ENCODE data around the gene FARP1. TPM values are rescaled to one million over a fixed set of nuclear protein-coding genes. Genes with fewer than 3 reads are reported as not detected.

The FARP1 gene
- total and polyA plus RNA-seq, 4 experiments from 2014 or later: 0.26 to 1.5 (median 0.42) TPM; not detected in 1

DNA sequence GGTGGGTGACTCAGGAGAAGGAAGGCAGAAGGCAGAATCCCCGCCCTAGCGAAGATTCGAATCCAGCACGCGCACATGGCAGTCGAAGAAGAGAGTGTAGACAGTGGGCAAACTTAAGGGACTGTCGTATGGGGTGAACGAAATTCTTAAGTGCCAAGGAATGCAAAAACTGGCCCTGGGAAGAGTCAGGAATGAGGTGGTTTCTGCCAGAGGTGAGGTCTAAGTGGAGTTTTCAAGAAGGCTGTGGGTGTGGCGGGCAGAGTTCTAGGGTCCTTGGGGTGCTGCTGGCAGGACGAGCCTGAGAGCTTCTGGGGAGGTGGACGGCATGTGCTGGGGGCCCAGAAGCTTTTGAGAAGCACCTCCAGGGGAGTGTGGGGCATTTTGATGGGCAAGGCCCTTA lies 98.1 kb downstream of the FARP1 start:
- Histone ChIP-seq H3K36me3 (ENCODE audit: insufficient read depth, low read length) (no peaks in the 10 kb centered on the region), H3K4me1 (ENCODE audit: insufficient read depth, low read length) (no peaks in the 10 kb centered on the region), H3K9me3 (ENCODE audit: control insufficient read depth in 1 of 2, low read length in 2 of 2) (no peaks in the 10 kb centered on the region), H3K27ac (ENCODE audit: low read depth, low read length) (no peak overlapping the region), H3K4me3 (ENCODE audit: low read length in 2 of 2) (no peak overlapping the region), H3K27me3 (ENCODE audit: insufficient read depth, low read length) (no peaks in the 10 kb centered on the region)
- CTCF ChIA-PET (ENCODE audit: partially characterized antibody): no interaction called here
- peaks cover 4 to 10% of the 10 kb centered on the region in 2 donors for H3K27me3 Mint-ChIP-seq
- no peak overlapping the region for H3K27ac Mint-ChIP-seq
- H3K4me1 Mint-ChIP-seq: no peaks in the 10 kb centered on the region
- POLR2A ChIA-PET (ENCODE audit: partially characterized antibody): no interaction called here
- intact Hi-C loops (cut with micrococcal nuclease): no loop called here
- no peak overlapping the region for H3K4me3 Mint-ChIP-seq
- H3K9me3 Mint-ChIP-seq: peaks cover 0 to 3% (median 0%) of the 10 kb centered on the region in 8 donors
- H3K36me3 Mint-ChIP-seq: no peaks in the 10 kb centered on the region
- no peak for DNase-seq

DNA sequence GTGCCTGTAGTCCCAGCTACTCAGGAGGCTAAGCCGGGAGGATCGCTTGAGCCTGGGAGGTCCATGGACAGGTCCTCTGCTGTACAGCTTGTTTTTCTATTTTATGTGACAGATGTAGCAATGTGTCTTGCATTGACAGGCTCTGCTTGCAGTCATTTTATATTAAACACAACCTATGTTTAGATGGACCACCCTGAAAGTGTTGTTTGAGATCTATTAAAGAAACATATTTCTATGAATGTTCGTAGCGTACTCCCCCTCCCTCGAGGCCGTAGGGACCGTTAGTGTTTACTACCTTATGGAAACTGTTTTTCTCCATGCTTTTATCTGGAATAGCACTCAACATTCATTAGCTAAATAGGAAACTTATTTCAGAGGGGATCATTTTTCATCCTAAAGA lies 99.1 kb downstream of the FARP1 start:
- no peaks in the 10 kb centered on the region for H3K27me3 ChIP-seq (ENCODE audit: insufficient read depth, low read length)
- Mint-ChIP-seq H3K27ac (no peak overlapping the region), H3K4me3 (no peak overlapping the region), H3K27me3 (peaks cover 4 to 10% of the 10 kb centered on the region in 2 donors), H3K36me3 (no peaks in the 10 kb centered on the region), H3K9me3 (peaks cover 0 to 3% (median 0%) of the 10 kb centered on the region in 8 donors), H3K4me1 (no peaks in the 10 kb centered on the region)
- no peaks in the 10 kb centered on the region for H3K9me3 ChIP-seq (ENCODE audit: control insufficient read depth in 1 of 2, low read length in 2 of 2)
- no peaks in the 10 kb centered on the region for H3K36me3 ChIP-seq (ENCODE audit: insufficient read depth, low read length)
- ChIA-PET POLR2A (ENCODE audit: partially characterized antibody) (no interaction called here), CTCF (ENCODE audit: partially characterized antibody) (no interaction called here)
- no peaks in the 10 kb centered on the region for H3K4me1 ChIP-seq (ENCODE audit: insufficient read depth, low read length)
- intact Hi-C loops (cut with micrococcal nuclease): no loop called here
- H3K4me3 ChIP-seq (ENCODE audit: low read length in 2 of 2): no peak overlapping the region
- H3K27ac ChIP-seq (ENCODE audit: low read depth, low read length): no peak overlapping the region
- DNase-seq: no peak

DNA sequence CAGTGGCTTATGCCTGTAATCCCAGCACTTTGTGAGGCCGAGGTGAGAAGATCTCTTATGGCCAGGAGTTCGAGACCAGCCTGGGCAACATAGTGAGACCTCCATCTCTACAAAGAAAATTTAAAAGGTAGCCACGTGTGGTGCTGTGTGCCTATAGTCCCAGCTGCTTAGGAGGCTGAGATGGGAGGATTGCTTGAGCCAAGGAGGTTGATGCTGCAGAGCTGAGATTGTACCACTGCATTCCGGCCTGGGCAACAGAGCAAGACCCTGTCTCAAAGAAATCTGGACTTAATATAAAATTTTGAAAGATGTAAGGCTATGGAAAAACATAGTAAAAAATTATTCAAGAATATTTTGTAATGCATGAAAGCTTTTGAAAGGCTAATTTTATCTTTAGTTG lies 99.5 kb downstream of the FARP1 start:
- Histone ChIP-seq H3K4me3 (ENCODE audit: low read length in 2 of 2) (no peak overlapping the region), H3K4me1 (ENCODE audit: insufficient read depth, low read length) (no peaks in the 10 kb centered on the region), H3K9me3 (ENCODE audit: control insufficient read depth in 1 of 2, low read length in 2 of 2) (no peaks in the 10 kb centered on the region), H3K27me3 (ENCODE audit: insufficient read depth, low read length) (no peaks in the 10 kb centered on the region), H3K27ac (ENCODE audit: low read depth, low read length) (no peak overlapping the region), H3K36me3 (ENCODE audit: insufficient read depth, low read length) (no peaks in the 10 kb centered on the region)
- intact Hi-C loops (cut with micrococcal nuclease): no loop called here
- Mint-ChIP-seq H3K4me1 (no peaks in the 10 kb centered on the region), H3K27me3 (peaks cover 6 to 13% of the 10 kb centered on the region in 2 donors), H3K27ac (no peak overlapping the region), H3K36me3 (no peaks in the 10 kb centered on the region), H3K4me3 (no peak overlapping the region), H3K9me3 (peaks cover 0 to 3% (median 0%) of the 10 kb centered on the region in 8 donors)
- no peak for DNase-seq
- CTCF ChIA-PET (ENCODE audit: partially characterized antibody): no interaction called here
- POLR2A ChIA-PET (ENCODE audit: partially characterized antibody): no interaction called here

DNA sequence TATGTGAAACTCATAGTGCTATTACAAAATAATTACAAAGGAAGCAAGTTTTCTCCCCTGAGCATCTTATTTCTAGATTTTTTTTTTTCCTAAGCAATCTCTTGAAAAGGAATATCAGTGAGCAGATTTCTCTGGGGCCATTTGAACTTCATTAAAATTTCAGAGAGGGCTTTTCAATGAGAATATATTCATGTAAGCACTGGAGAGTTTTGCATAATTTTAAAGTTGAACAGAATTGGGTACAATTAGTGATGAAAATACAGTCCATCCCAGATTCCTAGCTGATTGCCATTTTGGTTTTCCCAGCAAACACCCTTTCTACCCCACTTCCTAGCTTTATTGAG lies 101.0 kb downstream of the FARP1 start:
- peaks cover 0 to 3% (median 0%) of the 10 kb centered on the region in 8 donors for H3K9me3 Mint-ChIP-seq
- intact Hi-C loops (cut with micrococcal nuclease): no loop called here
- Histone ChIP-seq H3K9me3 (ENCODE audit: control insufficient read depth in 1 of 2, low read length in 2 of 2) (no peaks in the 10 kb centered on the region), H3K27ac (ENCODE audit: low read depth, low read length) (no peak overlapping the region), H3K4me1 (ENCODE audit: insufficient read depth, low read length) (no peaks in the 10 kb centered on the region), H3K36me3 (ENCODE audit: insufficient read depth, low read length) (no peaks in the 10 kb centered on the region), H3K27me3 (ENCODE audit: insufficient read depth, low read length) (no peaks in the 10 kb centered on the region), H3K4me3 (ENCODE audit: low read length in 2 of 2) (no peak overlapping the region)
- H3K4me1 Mint-ChIP-seq: no peaks in the 10 kb centered on the region
- POLR2A ChIA-PET (ENCODE audit: partially characterized antibody): no interaction called here
- CTCF ChIA-PET (ENCODE audit: partially characterized antibody): no interaction called here
- no peak overlapping the region for H3K4me3 Mint-ChIP-seq
- no peak overlapping the region for H3K27ac Mint-ChIP-seq
- no peaks in the 10 kb centered on the region for H3K36me3 Mint-ChIP-seq
- no peak for DNase-seq
- H3K27me3 Mint-ChIP-seq: peaks cover 6 to 15% of the 10 kb centered on the region in 2 donors

DNA sequence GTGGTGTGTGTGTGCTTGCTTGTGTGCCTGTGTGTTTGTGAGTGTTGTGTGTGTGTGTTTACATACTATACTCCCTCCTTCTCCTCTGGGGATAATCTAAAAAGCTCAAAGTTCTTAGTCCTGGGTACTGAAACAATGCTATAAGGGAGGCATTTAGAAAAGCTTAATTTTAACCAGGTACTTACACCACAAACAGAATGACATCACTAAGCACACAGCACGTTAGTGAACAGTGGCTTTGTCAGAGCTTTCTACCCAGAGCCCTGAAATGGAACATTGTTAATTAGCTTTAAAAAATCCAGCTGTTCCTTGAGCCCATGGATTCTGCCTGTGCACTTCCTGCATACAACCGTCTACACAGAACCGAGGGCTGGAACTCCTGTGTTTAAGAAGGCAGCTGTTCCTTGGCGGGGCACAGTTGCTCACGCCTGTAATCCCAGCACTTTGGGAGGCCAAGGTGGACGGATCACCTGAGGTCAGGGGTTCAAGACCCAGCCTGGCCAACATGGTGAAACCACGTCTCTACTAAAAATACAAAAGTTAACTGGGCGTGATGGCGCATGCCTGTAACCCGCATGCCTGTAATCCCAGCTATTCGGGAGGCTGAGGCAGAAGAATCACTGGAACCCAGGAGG lies 103.8 kb downstream of the FARP1 start:
- H3K36me3 Mint-ChIP-seq: no peaks in the 10 kb centered on the region
- no peak overlapping the region for H3K4me3 Mint-ChIP-seq
- H3K4me1 ChIP-seq (ENCODE audit: insufficient read depth, low read length): no peaks in the 10 kb centered on the region
- CTCF ChIA-PET (ENCODE audit: partially characterized antibody): no interaction called here
- peaks cover 0 to 3% (median 0%) of the 10 kb centered on the region in 8 donors for H3K9me3 Mint-ChIP-seq
- no peak overlapping the region for H3K27ac ChIP-seq (ENCODE audit: low read depth, low read length)
- intact Hi-C loops (cut with micrococcal nuclease): no loop called here
- DNase-seq: no peak
- no peaks in the 10 kb centered on the region for H3K36me3 ChIP-seq (ENCODE audit: insufficient read depth, low read length)
- no peak overlapping the region for H3K27ac Mint-ChIP-seq
- peaks cover 3 to 12% of the 10 kb centered on the region in 2 donors for H3K27me3 Mint-ChIP-seq
- POLR2A ChIA-PET (ENCODE audit: partially characterized antibody): no interaction called here
- no peaks in the 10 kb centered on the region for H3K9me3 ChIP-seq (ENCODE audit: control insufficient read depth in 1 of 2, low read length in 2 of 2)
- H3K27me3 ChIP-seq (ENCODE audit: insufficient read depth, low read length): no peaks in the 10 kb centered on the region
- no peak overlapping the region for H3K4me3 ChIP-seq (ENCODE audit: low read length in 2 of 2)
- no peaks in the 10 kb centered on the region for H3K4me1 Mint-ChIP-seq

DNA sequence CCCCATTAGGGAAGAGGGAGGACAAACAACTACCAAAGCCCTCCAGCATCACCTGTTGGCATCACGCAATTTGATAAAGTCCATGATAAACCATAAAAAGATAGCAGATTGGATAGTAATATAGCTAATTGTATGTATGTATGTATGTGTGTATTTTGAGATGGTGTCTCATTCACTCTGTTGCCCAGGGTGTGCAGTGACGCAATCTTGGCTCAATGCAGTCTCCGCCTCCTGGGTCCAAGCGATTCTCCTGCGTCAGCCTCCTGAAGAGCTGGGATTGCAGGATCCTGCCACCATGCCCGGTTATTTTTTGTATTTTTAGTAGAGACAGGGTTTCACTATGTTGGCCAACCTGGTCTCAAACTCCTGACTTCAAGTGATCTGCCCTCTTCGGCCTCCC lies 108.8 kb downstream of the FARP1 start:
- Histone ChIP-seq H3K4me3 (ENCODE audit: low read length in 2 of 2) (no peak overlapping the region), H3K9me3 (ENCODE audit: control insufficient read depth in 1 of 2, low read length in 2 of 2) (no peaks in the 10 kb centered on the region), H3K36me3 (ENCODE audit: insufficient read depth, low read length) (no peaks in the 10 kb centered on the region), H3K27ac (ENCODE audit: low read depth, low read length) (no peak overlapping the region), H3K4me1 (ENCODE audit: insufficient read depth, low read length) (no peaks in the 10 kb centered on the region), H3K27me3 (ENCODE audit: insufficient read depth, low read length) (no peaks in the 10 kb centered on the region)
- no peak for DNase-seq
- Mint-ChIP-seq H3K4me3 (no peak overlapping the region), H3K27me3 (peaks cover 1 to 7% of the 10 kb centered on the region in 2 donors), H3K4me1 (no peaks in the 10 kb centered on the region), H3K36me3 (no peaks in the 10 kb centered on the region), H3K9me3 (peaks cover 0 to 3% (median 0%) of the 10 kb centered on the region in 8 donors), H3K27ac (no peak overlapping the region)
- ChIA-PET POLR2A (ENCODE audit: partially characterized antibody) (no interaction called here), CTCF (ENCODE audit: partially characterized antibody) (no interaction called here)
- intact Hi-C loops (cut with micrococcal nuclease): no loop called here

DNA sequence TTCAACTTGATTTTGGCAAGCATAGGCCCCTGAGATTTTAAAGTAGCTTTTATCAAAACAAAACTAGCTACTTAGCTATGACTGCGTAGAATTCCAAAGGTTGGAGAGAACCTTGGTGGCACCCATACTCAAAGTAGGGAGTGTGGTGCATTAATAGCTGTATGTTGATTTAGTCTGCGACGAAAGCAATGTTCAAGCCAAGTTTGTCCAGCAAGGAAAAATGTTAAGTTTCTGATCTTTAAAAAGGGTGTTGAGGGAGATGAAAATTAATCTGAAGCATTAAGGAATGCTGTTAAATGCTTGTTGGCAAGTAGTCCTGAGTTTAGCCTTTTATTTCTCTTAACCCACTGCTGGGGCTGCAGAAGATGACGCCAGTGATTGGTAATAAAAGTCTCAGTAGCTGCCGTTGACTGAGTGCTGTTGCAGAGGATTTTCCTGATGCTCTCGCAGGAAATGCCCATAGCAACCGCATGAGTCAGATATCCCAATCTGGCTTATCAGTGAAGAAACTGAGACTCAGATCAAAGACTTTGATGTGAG lies 110.1 kb downstream of the FARP1 start:
- Histone ChIP-seq H3K4me1 (ENCODE audit: insufficient read depth, low read length) (no peaks in the 10 kb centered on the region), H3K27me3 (ENCODE audit: insufficient read depth, low read length) (no peaks in the 10 kb centered on the region), H3K36me3 (ENCODE audit: insufficient read depth, low read length) (no peaks in the 10 kb centered on the region), H3K9me3 (ENCODE audit: control insufficient read depth in 1 of 2, low read length in 2 of 2) (no peaks in the 10 kb centered on the region), H3K4me3 (ENCODE audit: low read length in 2 of 2) (no peak overlapping the region), H3K27ac (ENCODE audit: low read depth, low read length) (no peak overlapping the region)
- intact Hi-C loops (cut with micrococcal nuclease): no loop called here
- Mint-ChIP-seq H3K4me1 (no peaks in the 10 kb centered on the region), H3K27ac (no peak overlapping the region), H3K36me3 (no peaks in the 10 kb centered on the region), H3K9me3 (no peaks in the 10 kb centered on the region), H3K27me3 (peaks cover 0 to 2% of the 10 kb centered on the region in 2 donors), H3K4me3 (no peak overlapping the region)
- DNase-seq: no peak
- CTCF ChIA-PET (ENCODE audit: partially characterized antibody): no interaction called here
- POLR2A ChIA-PET (ENCODE audit: partially characterized antibody): no interaction called here

DNA sequence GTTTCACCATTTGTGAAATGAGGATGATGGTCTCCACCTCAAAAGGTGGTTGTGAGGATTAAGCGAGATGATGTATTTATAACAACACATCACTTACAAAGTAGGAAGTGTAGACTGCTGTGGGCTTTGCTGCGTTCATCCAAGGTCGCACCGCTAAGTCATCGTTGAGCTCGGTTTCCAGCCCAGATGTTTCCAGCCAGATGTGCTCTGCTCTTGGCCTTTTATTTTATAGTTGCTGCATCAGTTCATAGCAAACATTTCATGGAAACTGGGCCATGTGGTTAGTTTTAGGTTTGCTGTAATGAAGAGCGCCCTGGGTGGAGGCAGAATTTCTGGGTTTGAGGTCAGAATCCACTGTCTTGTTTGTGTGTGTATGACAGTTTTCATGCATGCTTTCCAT lies 110.6 kb downstream of the FARP1 start:
- H3K36me3 ChIP-seq (ENCODE audit: insufficient read depth, low read length): no peaks in the 10 kb centered on the region
- intact Hi-C loops (cut with micrococcal nuclease): no loop called here
- Mint-ChIP-seq H3K27me3 (peaks cover 0 to 2% of the 10 kb centered on the region in 2 donors), H3K4me1 (no peaks in the 10 kb centered on the region), H3K27ac (no peak overlapping the region), H3K9me3 (no peaks in the 10 kb centered on the region), H3K36me3 (no peaks in the 10 kb centered on the region), H3K4me3 (no peak overlapping the region)
- H3K9me3 ChIP-seq (ENCODE audit: control insufficient read depth in 1 of 2, low read length in 2 of 2): no peaks in the 10 kb centered on the region
- no peaks in the 10 kb centered on the region for H3K4me1 ChIP-seq (ENCODE audit: insufficient read depth, low read length)
- no peak for DNase-seq
- H3K27ac ChIP-seq (ENCODE audit: low read depth, low read length): no peak overlapping the region
- CTCF ChIA-PET (ENCODE audit: partially characterized antibody): no interaction called here
- no peak overlapping the region for H3K4me3 ChIP-seq (ENCODE audit: low read length in 2 of 2)
- POLR2A ChIA-PET (ENCODE audit: partially characterized antibody): no interaction called here
- no peaks in the 10 kb centered on the region for H3K27me3 ChIP-seq (ENCODE audit: insufficient read depth, low read length)
